ENCODE data around the gene U2AF1L4. TPM values are rescaled to one million over a fixed set of nuclear protein-coding genes. Genes with fewer than 3 reads are reported as not detected.

The U2AF1L4 gene
- total and polyA plus RNA-seq, 2 of the 4 experiments (the other 2 are of a cell fraction): 6.1 to 15.0 TPM

DNA sequence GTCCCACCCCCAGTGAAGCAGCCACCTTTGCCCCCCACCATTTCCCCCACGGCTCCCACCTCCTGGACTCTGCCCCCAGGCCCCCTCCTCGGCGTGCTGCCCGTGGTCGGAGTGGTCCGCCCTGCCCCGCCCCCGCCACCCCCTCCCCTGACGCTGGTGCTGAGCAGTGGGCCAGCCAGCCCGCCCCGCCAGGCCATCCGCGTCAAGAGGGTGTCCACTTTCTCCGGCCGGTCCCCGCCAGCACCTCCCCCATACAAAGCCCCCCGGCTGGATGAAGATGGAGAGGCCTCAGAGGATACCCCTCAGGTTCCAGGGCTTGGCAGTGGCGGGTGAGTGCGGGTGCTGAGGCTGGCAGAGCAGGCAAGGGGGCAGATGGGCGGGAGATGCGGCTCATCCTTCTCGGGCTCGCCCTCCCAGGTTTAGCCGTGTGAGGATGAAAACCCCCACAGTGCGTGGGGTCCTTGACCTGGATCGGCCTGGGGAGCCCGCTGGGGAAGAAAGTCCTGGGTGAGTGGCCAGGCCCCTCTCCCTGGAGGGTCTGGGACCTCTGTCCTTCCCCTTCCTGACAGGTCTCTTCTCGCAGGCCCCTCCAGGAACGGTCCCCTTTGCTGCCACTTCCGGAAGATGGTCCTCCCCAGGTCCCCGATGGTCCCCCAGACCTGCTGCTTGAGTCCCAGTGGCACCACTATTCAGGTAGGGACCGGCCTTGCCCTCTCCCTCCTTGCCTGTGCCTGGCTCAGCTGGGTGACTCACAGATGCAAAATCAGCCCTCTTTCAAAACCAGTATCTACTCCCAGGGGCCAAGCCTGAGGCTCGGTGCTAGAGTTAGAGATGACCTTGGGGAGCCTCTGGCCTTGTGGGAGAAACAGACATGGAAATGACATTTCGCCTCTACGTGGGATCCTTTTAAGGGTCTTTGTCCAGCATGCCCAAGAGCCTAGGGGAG, 11.8 kb downstream of the U2AF1L4 start:
- TF ChIP-seq MAZ (IDR thresholded peaks at IDR 0.05; ENCODE audit: borderline replicate concordance, low read depth, low read length) (no peak), MXI1 (IDR thresholded peaks at IDR 0.05; ENCODE audit: borderline replicate concordance, low read depth, low read length) (no peak), POLR2A (IDR thresholded peaks at IDR 0.05; ENCODE audit: low read depth, low read length) (no peak), RFX5 (IDR thresholded peaks at IDR 0.05; ENCODE audit: low read depth, low read length) (no peak), CHD1 (IDR thresholded peaks at IDR 0.05; ENCODE audit: low read depth, low read length) (no peak), FOS (IDR thresholded peaks at IDR 0.05; ENCODE audit: low read depth, low read length) (no peak), RAD21 (IDR thresholded peaks at IDR 0.05; ENCODE audit: low read length) (no peak), CTCF (conservative IDR thresholded peaks at IDR 0.05; ENCODE audit: low read depth, low read length) (no peak), USF2 (IDR thresholded peaks at IDR 0.05; ENCODE audit: low read depth, low read length) (no peak)
- no peak overlapping the region for H2BK5ac ChIP-seq (ENCODE audit: low read depth, low read length, poor library complexity, severe bottlenecking)
- H3K27me3 ChIP-seq (ENCODE audit: control insufficient read depth, insufficient read depth, low read length): no peaks in the 10 kb centered on the region
- in situ Hi-C loops (cut with MboI; ENCODE audit: low sequenced_read_pairs) (no loop called here), dilution Hi-C loops (cut with HindIII; ENCODE audit: low sequenced_read_pairs, unreplicated experiment) (no loop called here), intact Hi-C loops (cut with micrococcal nuclease) (no loop called here)
- no peak overlapping the region for H3K14ac ChIP-seq (replicated peaks; ENCODE audit: low read depth, low read length)
- no peak overlapping the region for H3K9ac ChIP-seq (ENCODE audit: low read depth, low read length)
- no peak overlapping the region for H3K4ac ChIP-seq (ENCODE audit: low read depth, low read length)
- H3K18ac ChIP-seq (ENCODE audit: low read depth, low read length): no peak overlapping the region
- H3K4me1 ChIP-seq (ENCODE audit: control insufficient read depth, insufficient read depth, low read length): no peaks in the 10 kb centered on the region
- H3K4me3 ChIP-seq (ENCODE audit: insufficient read depth, low read depth, low read length): no peak overlapping the region
- no peak overlapping the region for H2AK9ac ChIP-seq (replicated peaks; ENCODE audit: low read depth, low read length, poor library complexity)
- H4K8ac ChIP-seq (ENCODE audit: low read depth in 2 of 2, low read length in 2 of 2): no peak overlapping the region
- no peak overlapping the region for H3K27ac ChIP-seq (ENCODE audit: insufficient read depth, low read length)
- 97% methylated on average over 10 of the region's 35 CpGs; no CpG with 5 or more reads in 1 of the 2 experiments for WGBS, 2 experiments (ENCODE audit: extremely low coverage in 2 of 2, insufficient read length in 1 of 2)
- H3K9me1 ChIP-seq (ENCODE audit: insufficient read depth, low read length): no peaks in the 10 kb centered on the region
- H2BK120ac ChIP-seq (ENCODE audit: low read depth, low read length): no peak overlapping the region
- no peak overlapping the region for H4K5ac ChIP-seq (ENCODE audit: low read depth, low read length)
- H2BK20ac ChIP-seq (ENCODE audit: low read depth, low read length): no peak overlapping the region
- ChIA-PET CTCF (no interaction called here), POLR2A (ENCODE audit: unreplicated experiment) (no interaction called here)
- no peak overlapping the region for H3K56ac ChIP-seq (ENCODE audit: extremely low read depth, insufficient read depth, low read length)
- H3K4me2 ChIP-seq (ENCODE audit: low read depth, low read length): no peak overlapping the region
- no peak overlapping the region for H4K91ac ChIP-seq (ENCODE audit: insufficient read depth, low read depth, low read length)
- H3K9me3 ChIP-seq (ENCODE audit: control insufficient read depth, insufficient read depth, low read length): no peaks in the 10 kb centered on the region
- peaks cover 9% of the 10 kb centered on the region for H4K20me1 ChIP-seq (ENCODE audit: insufficient read depth, low read length)
- peaks cover 90% of the 10 kb centered on the region for H3K36me3 ChIP-seq (ENCODE audit: control insufficient read depth, insufficient read depth, low read length)
- ATAC-seq (ENCODE audit: low read depth) (no peak), DNase-seq (no peak)
- BruUV-seq (replicated peaks): no TSS peak
- H3K79me1 ChIP-seq (ENCODE audit: low read depth in 1 of 2, low read length in 2 of 2): peaks cover 0 to 20% of the 10 kb centered on the region in 2 experiments; a peak in 3 of 4 replicates
- no peak overlapping the region for H2BK15ac ChIP-seq (ENCODE audit: low read depth, low read length)
- H2AFZ ChIP-seq (replicated peaks; ENCODE audit: low read length, poor library complexity): no peak overlapping the region
- no peak overlapping the region for H2AK5ac ChIP-seq (ENCODE audit: low read depth, low read length)
- H3K23ac ChIP-seq (ENCODE audit: low read depth, low read length): no peak overlapping the region
